Renal pelvis (tissue), 3 donors: ENCODE data around the gene DUSP9. TPM values are rescaled to one million over a fixed set of nuclear protein-coding genes. Genes with fewer than 3 reads are reported as not detected.

Experiments
- polyA plus RNA-seq, 3 donors: library from polyadenylated mRNA; unstranded; fragments of 120-200 nt; gene quantifications; one replicate each; pipeline ENCODE4 v1.2.1, GENCODE V29; 2013; ENCODE audit not compliant: insufficient read length in 3 of 3

DUSP9 gene
- polyA plus RNA-seq, 3 donors = 47.5 to 62.2 (median 53.3) TPM

Other genes with a start within 250 kb of the DUSP9 start
- gene PNMA6E, start 245.9 kb upstream of the DUSP9 start, polyA plus RNA-seq = not detected
- gene ZFP92, start 235.7 kb upstream of the DUSP9 start, polyA plus RNA-seq = 1 to 10 TPM in 1 of 3 donors, under 1 TPM in 2; 0.87 to 1.1 (median 0.99) TPM
- gene TREX2, start 201.1 kb upstream of the DUSP9 start, polyA plus RNA-seq = under 1 TPM; 0.48 to 0.54 (median 0.50) TPM
- gene HAUS7, start 176.6 kb upstream of the DUSP9 start, polyA plus RNA-seq = 10 to 100 TPM; 28.2 to 35.2 (median 32.1) TPM
- gene BGN, start 152.2 kb upstream of the DUSP9 start, polyA plus RNA-seq = 100 to 1,000 TPM; 153 to 210 (median 155) TPM
- under 1 TPM; 0.17 to 0.28 (median 0.28) TPM for gene ATP2B3, start 129.6 kb upstream of the DUSP9 start, polyA plus RNA-seq
- gene CCNQ, start 48.1 kb upstream of the DUSP9 start, polyA plus RNA-seq = 10 to 100 TPM; 17.3 to 22.2 (median 20.4) TPM
- gene PNCK, start 26.6 kb downstream of the DUSP9 start, polyA plus RNA-seq = 10 to 100 TPM in 2 of 3 donors, 1 to 10 TPM in 1; 8.3 to 12.7 (median 10.2) TPM
- 10 to 100 TPM; 61.9 to 79.5 (median 63.5) TPM for gene SLC6A8, start 40.7 kb downstream of the DUSP9 start, polyA plus RNA-seq
- 100 to 1,000 TPM; 190 to 210 (median 196) TPM for gene BCAP31, start 77.2 kb downstream of the DUSP9 start, polyA plus RNA-seq
- gene ABCD1, start 77.7 kb downstream of the DUSP9 start, polyA plus RNA-seq = 10 to 100 TPM in 1 of 3 donors, 1 to 10 TPM in 2; 8.5 to 11.0 (median 9.7) TPM
- gene PLXNB3, start 117.0 kb downstream of the DUSP9 start, polyA plus RNA-seq = 1 to 10 TPM; 1.1 to 1.8 (median 1.8) TPM
- 1 to 10 TPM; 1.2 to 2.7 (median 1.5) TPM for gene SRPK3, start 133.8 kb downstream of the DUSP9 start, polyA plus RNA-seq
- gene IDH3G, start 147.2 kb downstream of the DUSP9 start, polyA plus RNA-seq = 100 to 1,000 TPM in 1 of 3 donors, 10 to 100 TPM in 2; 87.3 to 103 (median 90.1) TPM
- gene SSR4, start 147.5 kb downstream of the DUSP9 start, polyA plus RNA-seq = 100 to 1,000 TPM; 156 to 181 (median 168) TPM
- 10 to 100 TPM in 2 of 3 donors, 1 to 10 TPM in 1; 8.4 to 12.0 (median 11.7) TPM for gene PDZD4, start 183.3 kb downstream of the DUSP9 start, polyA plus RNA-seq
- gene L1CAM, start 239.0 kb downstream of the DUSP9 start, polyA plus RNA-seq = 10 to 100 TPM; 54.8 to 71.6 (median 56.3) TPM